Breast epithelium (tissue), 3 donors: Measurements from ENCODE around the gene RIMKLB.

ENCODE experiments used
- POLR2A ChIP-seq: fragments of 450-650 bp; IDR thresholded peaks from one replicate; pipeline ENCODE4 v1.6.1; 2016; ENCODE audit warnings: antibody characterized with exemption, mild to moderate bottlenecking, moderate library complexity
- POLR2AphosphoS5 ChIP-seq, 3 donors: sonication (generic); formaldehyde crosslinking; IDR thresholded peaks; one replicate each; pipeline ENCODE4 v1.6.1; 2017; ENCODE audit warnings: antibody characterized with exemption in 3 of 3
- TF ChIP-seq, protein P1 (sequence below), 3 donors: fragments of 450-650 bp; IDR thresholded peaks; one replicate each; pipeline ENCODE4 v1.5.1; 2016 to 2017; ENCODE audit warnings: antibody characterized with exemption in 3 of 3, mild to moderate bottlenecking in 3 of 3, moderate library complexity in 3 of 3

- TF ChIP-seq, protein P1, sequence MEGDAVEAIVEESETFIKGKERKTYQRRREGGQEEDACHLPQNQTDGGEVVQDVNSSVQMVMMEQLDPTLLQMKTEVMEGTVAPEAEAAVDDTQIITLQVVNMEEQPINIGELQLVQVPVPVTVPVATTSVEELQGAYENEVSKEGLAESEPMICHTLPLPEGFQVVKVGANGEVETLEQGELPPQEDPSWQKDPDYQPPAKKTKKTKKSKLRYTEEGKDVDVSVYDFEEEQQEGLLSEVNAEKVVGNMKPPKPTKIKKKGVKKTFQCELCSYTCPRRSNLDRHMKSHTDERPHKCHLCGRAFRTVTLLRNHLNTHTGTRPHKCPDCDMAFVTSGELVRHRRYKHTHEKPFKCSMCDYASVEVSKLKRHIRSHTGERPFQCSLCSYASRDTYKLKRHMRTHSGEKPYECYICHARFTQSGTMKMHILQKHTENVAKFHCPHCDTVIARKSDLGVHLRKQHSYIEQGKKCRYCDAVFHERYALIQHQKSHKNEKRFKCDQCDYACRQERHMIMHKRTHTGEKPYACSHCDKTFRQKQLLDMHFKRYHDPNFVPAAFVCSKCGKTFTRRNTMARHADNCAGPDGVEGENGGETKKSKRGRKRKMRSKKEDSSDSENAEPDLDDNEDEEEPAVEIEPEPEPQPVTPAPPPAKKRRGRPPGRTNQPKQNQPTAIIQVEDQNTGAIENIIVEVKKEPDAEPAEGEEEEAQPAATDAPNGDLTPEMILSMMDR (IDR thresholded peaks at IDR 0.05), result no peak
- TF ChIP-seq POLR2A, result no peak
- TF ChIP-seq POLR2AphosphoS5 (IDR thresholded peaks at IDR 0.05), result no peak
Observed at GRCh38 chr12:8828257-8829124, 130.7 kb downstream of the RIMKLB start.
